Tibial artery (tissue), 4 donors: ENCODE data around the gene ENO4.

Experiments used
- DNase-seq, 2 donors: peaks; one replicate each; pipeline ENCODE4 v3.0.0-alpha.2; 2019
- H3K27ac ChIP-seq, 2 donors: fragments of 200-600 bp; sonication (generic) in 1 of 2; 1 replicate in 1 of 2; 2 replicates in 1 of 2; pipeline ENCODE4 v1.5.1; 2018 to 2019; ENCODE audit warnings: mild to moderate bottlenecking in 1 of 2
- H3K27me3 ChIP-seq, 2 donors: fragments of 200-600 bp; sonication (generic) in 1 of 2; one replicate each; pipeline versions ENCODE4 v1.5.1 to v1.6.0; 2016 to 2019
- H3K36me3 ChIP-seq, 3 donors: fragments of 200-600 bp; sonication (generic) in 2 of 3; one replicate each; pipeline ENCODE4 v1.5.1; 2016 to 2019; ENCODE audit warnings: mild to moderate bottlenecking in 2 of 3
- H3K4me1 ChIP-seq, 4 donors: fragments of 200-600 bp; sonication (generic) in 2 of 4; 1 replicate in 3 of 4; 2 replicates in 1 of 4; pipeline ENCODE4 v1.5.1; 2016 to 2019
- H3K4me3 ChIP-seq, 2 donors: fragments of 200-600 bp; sonication (generic) in 1 of 2; 1 replicate in 1 of 2; 2 replicates in 1 of 2; pipeline ENCODE4 v1.5.1; 2018 to 2019; ENCODE audit warnings: mild to moderate bottlenecking in 2 of 2
- H3K9me3 ChIP-seq, 3 donors: fragments of 200-600 bp; sonication (generic) in 1 of 3; one replicate each; pipeline ENCODE4 v1.5.1; 2016 to 2019
- CTCF ChIP-seq, 2 experiments: fragments of 200-600 bp in 1 of 2; fragments of 450-650 bp in 1 of 2; IDR thresholded peaks; one replicate each; pipeline ENCODE4 v1.5.1; 2017 to 2019; ENCODE audit warnings: antibody characterized with exemption in 2 of 2, mild to moderate bottlenecking in 1 of 2, moderate library complexity in 1 of 2
- intact Hi-C: fragments of 100-400 bp; cut with DNase I; formaldehyde crosslinking; loops from one replicate; pipeline ENCODE4 v1.15.0; 2023; ENCODE audit warnings: low total_unique reads

Gene ENO4

GRCh38 chr10:116850058-116850611, 836 bp downstream of the ENO4 start:
- TF ChIP-seq CTCF (IDR thresholded peaks at IDR 0.05) = no peak
- peaks cover 0 to 3% of the 10 kb centered on the region in 2 donors for H3K27me3 ChIP-seq
- H3K4me3 ChIP-seq = peak overlapping the region; percentile 57 to 66
- H3K36me3 ChIP-seq = no peaks in the 10 kb centered on the region
- peak overlapping the region; percentile 37 to 40 for H3K27ac ChIP-seq
- intact Hi-C loops = no loop called here
- no peaks in the 10 kb centered on the region for H3K9me3 ChIP-seq
- no peak for DNase-seq
- peaks cover 0 to 23% (median 10%) of the 10 kb centered on the region in 4 donors for H3K4me1 ChIP-seq

- Histone ChIP-seq H3K36me3 (no peaks in the 10 kb centered on the region), H3K27ac (no peak overlapping the region), H3K4me3 (no peak overlapping the region), H3K27me3 (peaks cover 0 to 3% of the 10 kb centered on the region in 2 donors), H3K9me3 (no peaks in the 10 kb centered on the region), H3K4me1 (peaks cover 0 to 23% (median 10%) of the 10 kb centered on the region in 4 donors)
- DNase-seq = no peak
- no peak for TF ChIP-seq CTCF (IDR thresholded peaks at IDR 0.05)
- intact Hi-C loops = no loop called here
Observed at GRCh38 chr10:116852246-116852645, 2.9 kb downstream of the ENO4 start.

- TF ChIP-seq CTCF (IDR thresholded peaks at IDR 0.05) = no peak
- H3K36me3 ChIP-seq = no peaks in the 10 kb centered on the region
- DNase-seq = no peak
- H3K4me1 ChIP-seq = peaks cover 0 to 23% (median 10%) of the 10 kb centered on the region in 4 donors
- H3K27me3 ChIP-seq = peaks cover 0 to 3% of the 10 kb centered on the region in 2 donors
- H3K4me3 ChIP-seq = no peak overlapping the region
- H3K27ac ChIP-seq = no peak overlapping the region
- H3K9me3 ChIP-seq = peaks cover 0 to 3% (median 0%) of the 10 kb centered on the region in 3 donors
- intact Hi-C loops = no loop called here
Observed at GRCh38 chr10:116853287-116853686, 4.0 kb downstream of the ENO4 start.

- Histone ChIP-seq H3K27me3 (peaks cover 0 to 3% of the 10 kb centered on the region in 2 donors), H3K36me3 (no peaks in the 10 kb centered on the region), H3K27ac (no peak overlapping the region), H3K4me1 (peaks cover 0 to 18% (median 8%) of the 10 kb centered on the region in 4 donors), H3K9me3 (peaks cover 0 to 7% (median 0%) of the 10 kb centered on the region in 3 donors), H3K4me3 (no peak overlapping the region)
- intact Hi-C loops = no loop called here
- DNase-seq = no peak
- TF ChIP-seq CTCF (IDR thresholded peaks at IDR 0.05) = no peak
Observed at GRCh38 chr10:116853701-116854100, 4.4 kb downstream of the ENO4 start.

GRCh38 chr10:116857156-116857555, 7.9 kb downstream of the ENO4 start:
- H3K27ac ChIP-seq = no peak overlapping the region
- TF ChIP-seq CTCF (IDR thresholded peaks at IDR 0.05) = no peak
- H3K4me3 ChIP-seq = no peak overlapping the region
- H3K27me3 ChIP-seq = no peaks in the 10 kb centered on the region
- peaks cover 0 to 12% (median 0%) of the 10 kb centered on the region in 3 donors for H3K9me3 ChIP-seq
- DNase-seq = no peak
- no peaks in the 10 kb centered on the region for H3K4me1 ChIP-seq
- H3K36me3 ChIP-seq = no peaks in the 10 kb centered on the region
- intact Hi-C loops = no loop called here
